ENCODE data around the gene PRMT1. TPM values are rescaled to one million over a fixed set of nuclear protein-coding genes. Genes with fewer than 3 reads are reported as not detected.

PRMT1 gene
- total RNA-seq = 341 and 403 TPM in 2 replicates

GRCh38 chr19:49677231-49677900, at the start of gene PRMT1:
TSS of gene PRMT1 (plus strand) at chr19:49677271. CDS start at chr19:49677281, 10 bp downstream.

GRCh38 chr19:49640113-49640898, 36.8 kb upstream of the PRMT1 start, which contains the start of gene RRAS:
TSS of gene RRAS (minus strand) at chr19:49640143. CDS start at chr19:49640098, 45 bp downstream.

GRCh38 chr19:49641688-49642491, 35.2 kb upstream of the PRMT1 start, which contains the start of gene SCAF1:
TSS of gene SCAF1 (plus strand) at chr19:49642209. CDS start at chr19:49645027, 2,818 bp downstream.

GRCh38 chr19:49665351-49666119, 11.5 kb upstream of the PRMT1 start, which contains the start of the genes BCL2L12 and IRF3:
TSS of gene BCL2L12 (plus strand) at chr19:49665933. CDS start at chr19:49666693, 760 bp downstream.
TSS of gene IRF3 (minus strand) at chr19:49665857. CDS start at chr19:49664838, 1,019 bp downstream.

GRCh38 chr19:49689133-49690078, 12.3 kb downstream of the PRMT1 start, which contains the start of gene ADM5:
TSS of gene ADM5 (plus strand) at chr19:49689594. CDS start at chr19:49689838, 244 bp downstream.

GRCh38 chr19:49690656-49691242, 13.7 kb downstream of the PRMT1 start, which contains the start of gene CPT1C:
TSS of gene CPT1C (plus strand) at chr19:49691116. CDS start at chr19:49692253, 1,137 bp downstream.

Small RNAs within 50 kb of the gene (small RNA-seq; reads per million reads assigned to genes)
- not detected for gene MIR5088

Other genes with a start within 250 kb of the PRMT1 start
- gene SLC17A7, start 235.7 kb upstream of the PRMT1 start, total RNA-seq = 0.20 and 0.37 TPM in 2 replicates
- gene PIH1D1, start 225.5 kb upstream of the PRMT1 start, total RNA-seq = 97.6 and 120 TPM in 2 replicates
- 27.2 and 35.2 TPM in 2 replicates for gene ALDH16A1, start 224.0 kb upstream of the PRMT1 start, total RNA-seq
- 4.3 and 7.0 TPM in 2 replicates for gene FLT3LG, start 203.1 kb upstream of the PRMT1 start, total RNA-seq
- gene RPL13A, start 189.7 kb upstream of the PRMT1 start, total RNA-seq = 2,138 and 3,125 TPM in 2 replicates
- 1,170 and 3,867 TPM in 2 replicates for gene RPS11, start 180.8 kb upstream of the PRMT1 start, total RNA-seq
- gene FCGRT, start 164.6 kb upstream of the PRMT1 start, total RNA-seq = 19.7 and 36.4 TPM in 2 replicates
- gene RCN3, start 149.3 kb upstream of the PRMT1 start, total RNA-seq = 135 and 207 TPM in 2 replicates
- 71.4 and 98.5 TPM in 2 replicates for gene NOSIP, start 96.7 kb upstream of the PRMT1 start, total RNA-seq
- 0.37 and 0.39 TPM in 2 replicates for gene PRRG2, start 96.0 kb upstream of the PRMT1 start, total RNA-seq
- gene PRR12, start 86.1 kb upstream of the PRMT1 start, total RNA-seq = 2.6 and 3.5 TPM in 2 replicates
- gene RRAS, start 37.1 kb upstream of the PRMT1 start, total RNA-seq = 39.3 and 42.0 TPM in 2 replicates
- 15.4 and 19.9 TPM in 2 replicates for gene SCAF1, start 35.1 kb upstream of the PRMT1 start, total RNA-seq
- gene IRF3, start 11.4 kb upstream of the PRMT1 start, total RNA-seq = 47.5 and 53.3 TPM in 2 replicates
- 5.9 and 9.4 TPM in 2 replicates for gene BCL2L12, start 11.3 kb upstream of the PRMT1 start, total RNA-seq
- 0.73 and 1.2 TPM in 2 replicates for gene ADM5, start 12.3 kb downstream of the PRMT1 start, total RNA-seq
- 16.0 and 22.0 TPM in 2 replicates for gene CPT1C, start 13.8 kb downstream of the PRMT1 start, total RNA-seq
- gene TSKS, start 86.0 kb downstream of the PRMT1 start, total RNA-seq = 0.59 and 1.5 TPM in 2 replicates
- gene AP2A1, start 89.7 kb downstream of the PRMT1 start, total RNA-seq = 131 and 140 TPM in 2 replicates
- gene FUZ, start 136.0 kb downstream of the PRMT1 start, total RNA-seq = 16.4 and 23.1 TPM in 2 replicates
- gene MED25, start 141.0 kb downstream of the PRMT1 start, total RNA-seq = 14.9 and 16.2 TPM in 2 replicates
- 36.4 and 49.5 TPM in 2 replicates for gene PTOV1, start 173.9 kb downstream of the PRMT1 start, total RNA-seq
- gene PNKP, start 190.3 kb downstream of the PRMT1 start, total RNA-seq = 33.8 and 55.5 TPM in 2 replicates
- 13.2 and 13.5 TPM in 2 replicates for gene AKT1S1, start 200.1 kb downstream of the PRMT1 start, total RNA-seq
- 15.6 and 16.5 TPM in 2 replicates for gene TBC1D17, start 200.4 kb downstream of the PRMT1 start, total RNA-seq
- gene IL4I1, start 219.6 kb downstream of the PRMT1 start, total RNA-seq = 0.20 and 1.1 TPM in 2 replicates

All from subcutaneous preadipocyte (primary cell).